Transverse colon (tissue), 4 donors: Measurements from ENCODE around the gene WRNIP1.

Experiments
- CTCF ChIP-seq, 5 experiments: fragments of 200-600 bp in 3 of 5; fragments of 450-650 bp in 2 of 5; sonication (generic) in 3 of 5; IDR thresholded peaks; 1 replicate in 2 of 5; 2 replicates in 3 of 5; pipeline ENCODE4 v1.5.1; 2016 to 2017; ENCODE audit warnings: antibody characterized with exemption in 5 of 5, inconsistent platforms in 3 of 5, mild to moderate bottlenecking in 2 of 5, moderate library complexity in 1 of 5
- POLR2A ChIP-seq: fragments of 450-650 bp; IDR thresholded peaks from one replicate; pipeline ENCODE4 v1.6.1; 2016; ENCODE audit warnings: antibody characterized with exemption, mild to moderate bottlenecking, moderate library complexity
- POLR2AphosphoS5 ChIP-seq, 3 donors: sonication (generic); formaldehyde crosslinking; IDR thresholded peaks; one replicate each; pipeline ENCODE4 v1.6.1; 2016; ENCODE audit warnings: antibody characterized with exemption in 3 of 3

GRCh38 chr6:2715737-2716136 is 49.5 kb upstream of the WRNIP1 start:
- TF ChIP-seq CTCF (IDR thresholded peaks at IDR 0.05) (no peak), POLR2AphosphoS5 (IDR thresholded peaks at IDR 0.05) (no peak), POLR2A (no peak)
